K562 (cell line): ENCODE data around the gene SMIM22. TPM values are rescaled to one million over a fixed set of nuclear protein-coding genes. Genes with fewer than 3 reads are reported as not detected.

Source experiments
- ATAC-seq: fragments of 200-7000 bp; cut with Tn5 transposase; 3 replicates; pipeline ENCODE4 v1.9.1; 2020; ENCODE audit warnings: moderate library complexity
- BruUV-seq: library from RNA; stranded (reverse); fragments of 400-500 nt; replicated peaks from 2 replicates; lab custom pipeline; 2021; lab: Mats Ljungman, UMichigan
- CTCF ChIA-PET: fragments of 300-600 bp; formaldehyde crosslinking; extraction: SDS; loops from one replicate; lab custom pipeline; 2021; ENCODE audit warnings: low intra/inter-chr PET ratio; lab: Yijun Ruan, JAX
- POLR2A ChIA-PET: fragments of 300-600, 350-650 bp; sonication (Branson Sonifier 250); formaldehyde crosslinking; extraction: SDS; loops from one replicate; lab custom pipeline; 2021; ENCODE audit warnings: antibody characterized with exemption, inconsistent platforms; lab: Yijun Ruan, JAX
- DNase-seq, 4 experiments: peaks; one replicate each; pipeline versions ENCODE4 v3.0.0 to v3.0.0-alpha.2; 2011 to 2018; ENCODE audit warnings: low spot score in 3 of 4, mixed read lengths in 3 of 4; ENCODE audit errors: extremely low read depth in 1 of 4
- FAIRE-seq: peaks from 2 replicates; lab custom pipeline; 2011; peaks lifted over from hg19 to GRCh38; lab: Jason Lieb, UNC
- H2AFZ ChIP-seq: 2 replicates; pipeline ENCODE4 v1.6.0; 2011; ENCODE audit warnings: low read depth, low read length, control low read depth, inconsistent platforms
- H3K27ac ChIP-seq: fragments of 200-600 bp; 3 replicates; pipeline ENCODE4 v1.8.0; 2011; ENCODE audit warnings: low read depth, mild to moderate bottlenecking, control low read depth, inconsistent platforms, low read length, moderate library complexity, mixed read lengths; ENCODE audit errors: extremely low read depth
- H3K27me3 ChIP-seq, 2 experiments: fragments of 300-600 bp in 1 of 2; 2 replicates in 1 of 2; 3 replicates in 1 of 2; pipeline versions ENCODE4 v1.6.0 to v1.8.0; 2011; ENCODE audit warnings: inconsistent platforms in 2 of 2, low read length in 2 of 2, mild to moderate bottlenecking in 1 of 2, mixed read lengths in 1 of 2, moderate library complexity in 1 of 2; ENCODE audit not compliant: control insufficient read depth in 2 of 2, insufficient read depth in 2 of 2
- H3K36me3 ChIP-seq: fragments of 300-600 bp; 3 replicates; pipeline ENCODE4 v1.8.0; 2011; ENCODE audit warnings: mild to moderate bottlenecking, low read length, inconsistent platforms; ENCODE audit not compliant: control insufficient read depth, insufficient read depth
- H3K4me1 ChIP-seq, 2 experiments: fragments of 200-600 bp in 1 of 2; replicated peaks in 1 of 2; 2 replicates in 1 of 2; 3 replicates in 1 of 2; pipeline versions ENCODE4 v1.5.1 to v1.8.0; 2011; ENCODE audit warnings: inconsistent platforms in 2 of 2, low read length in 2 of 2, mild to moderate bottlenecking in 1 of 2, mixed read lengths in 1 of 2, moderate library complexity in 1 of 2; ENCODE audit not compliant: control insufficient read depth in 2 of 2, insufficient read depth in 2 of 2
- H3K4me2 ChIP-seq: 2 replicates; pipeline ENCODE4 v1.6.1; 2011; ENCODE audit warnings: low read length, control low read depth, inconsistent platforms, mixed read lengths; ENCODE audit not compliant: insufficient read depth
- H3K4me3 ChIP-seq: fragments of 200-600 bp; sonication (generic), shearing (Covaris generic); 2 replicates; pipeline ENCODE4 v1.5.1; 2016; ENCODE audit warnings: control low read depth, inconsistent platforms
- H3K79me2 ChIP-seq: fragments of 200-600 bp; 3 replicates; pipeline ENCODE4 v1.8.0; 2011; ENCODE audit warnings: low read length, inconsistent platforms; ENCODE audit not compliant: control insufficient read depth, insufficient read depth
- H3K9ac ChIP-seq, 2 experiments: 2 replicates each; pipeline versions ENCODE4 v1.6.0 to v1.6.1; 2011; ENCODE audit warnings: low read depth in 2 of 2, low read length in 2 of 2, control low read depth in 1 of 2, inconsistent platforms in 1 of 2, mild to moderate bottlenecking in 1 of 2, mixed read lengths in 1 of 2; ENCODE audit not compliant: insufficient read depth in 1 of 2
- H3K9me1 ChIP-seq: one replicate; pipeline ENCODE4 v1.6.0; 2011; ENCODE audit warnings: inconsistent platforms, mild to moderate bottlenecking, low read length, moderate library complexity; ENCODE audit not compliant: control insufficient read depth, insufficient read depth
- H3K9me3 ChIP-seq: replicated peaks from 2 replicates; pipeline ENCODE4 v1.5.1; 2011; ENCODE audit warnings: low read depth, low read length, inconsistent platforms; ENCODE audit not compliant: control insufficient read depth, insufficient read depth
- H4K20me1 ChIP-seq: replicated peaks from 2 replicates; pipeline ENCODE4 v1.6.1; 2011; ENCODE audit warnings: low read length, inconsistent platforms, mixed read lengths; ENCODE audit not compliant: control insufficient read depth, insufficient read depth
- C11orf30 ChIP-seq: fragments of 450-650 bp; IDR thresholded peaks from 2 replicates; pipeline ENCODE4 v1.6.1; 2016; ENCODE audit warnings: low read depth, mild to moderate bottlenecking
- CBX2 ChIP-seq: fragments of 200-600 bp; sonication (generic); IDR thresholded peaks from one replicate; pipeline ENCODE4 v1.6.1; 2012; ENCODE audit warnings: mild to moderate bottlenecking, low read length, inconsistent platforms; ENCODE audit not compliant: insufficient read depth, poor library complexity, severe bottlenecking
- CEBPB ChIP-seq: fragments of 450-650 bp; IDR thresholded peaks from 2 replicates; pipeline ENCODE4 v1.6.1; 2016; ENCODE audit warnings: missing genetic modification characterization, missing compliant biosample characterization
- DIDO1 ChIP-seq: fragments of 450-650 bp; IDR thresholded peaks from 2 replicates; pipeline ENCODE4 v1.6.1; 2016; ENCODE audit warnings: low read depth, missing biosample characterization, missing genetic modification characterization
- FOXJ3 ChIP-seq: sonication (generic); formaldehyde crosslinking; IDR thresholded peaks from 2 replicates; pipeline ENCODE4 v1.4.0; 2020; ENCODE audit warnings: mild to moderate bottlenecking, missing genetic modification reagents
- KLF16 ChIP-seq: IDR thresholded peaks from 2 replicates; pipeline ENCODE4 v1.6.1; 2016; ENCODE audit warnings: antibody characterized with exemption
- MAFF ChIP-seq: IDR thresholded peaks from 2 replicates; pipeline ENCODE4 v1.6.1; 2012; ENCODE audit warnings: low read length, improper control_type of control experiment
- MAZ ChIP-seq, 2 experiments: fragments of 450-650 bp in 1 of 2; sonication (generic) in 1 of 2; formaldehyde crosslinking; IDR thresholded peaks in 1 of 2; conservative IDR thresholded peaks in 1 of 2; 2 replicates each; pipeline versions ENCODE4 v1.4.0 to v1.5.0; 2020; ENCODE audit warnings: mild to moderate bottlenecking in 1 of 2, missing genetic modification reagents in 1 of 2
- NCOA2 ChIP-seq, 2 experiments: fragments of 450-650 bp; IDR thresholded peaks; 2 replicates each; pipeline ENCODE4 v1.6.1; 2018; ENCODE audit warnings: mild to moderate bottlenecking in 2 of 2, moderate library complexity in 1 of 2; ENCODE audit not compliant: partially characterized antibody in 2 of 2
- RHOXF2B ChIP-seq: fragments of 250-450 bp; sonication (Bioruptor Pico); conservative IDR thresholded peaks from 2 replicates; pipeline ENCODE4 v1.5.1; 2021
- SAFB2 ChIP-seq: fragments of 200-400 bp; formaldehyde crosslinking; IDR thresholded peaks from 2 replicates; pipeline ENCODE4 v1.6.1; 2018; ENCODE audit warnings: borderline replicate concordance, low read length, low read depth, moderate library complexity; ENCODE audit not compliant: severe bottlenecking
- ZKSCAN1 ChIP-seq: fragments of 150-350 bp; IDR thresholded peaks from 2 replicates; pipeline ENCODE4 v1.6.1; 2016; ENCODE audit warnings: low read depth, low read length
- WGBS: fragments of 100-300 bp; shearing (Covaris generic); methylation state at CpG from one replicate; pipeline ENCODE4 v1.1.6; 2016; ENCODE audit warnings: low coverage, mixed read lengths; ENCODE audit not compliant: insufficient coverage; ENCODE audit errors: missing lambda C conversion rate; 5-methylcytosine and 5-hydroxymethylcytosine counted together
- in situ Hi-C: fragments of 300-500 bp; cut with MboI; formaldehyde crosslinking; loops from 4 replicates; pipeline ENCODE4 v1.15.0; 2018; ENCODE audit warnings: inconsistent platforms, mixed read lengths
- intact Hi-C: fragments of 100-400 bp; cut with micrococcal nuclease; formaldehyde crosslinking; loops from 2 replicates; pipeline ENCODE4 v1.14.2; 2022
- polyA plus RNA-seq, 8 experiments: library from polyadenylated mRNA; depleted of rRNA in 4 of 8; stranded (reverse) in 5 of 8; unstranded in 3 of 8; fragments of >200 nt; fragmentation: Nextera tagmentation in 2 of 8; fragmentation: Illumina TruSeq in 1 of 8; extraction: Ambion mirVana in 2 of 8; extraction: Trizol in 1 of 8; gene quantifications; 2 replicates each; pipeline versions ENCODE4 v1.2.1 to v1.2.3, GENCODE V29; 2011 to 2014; ENCODE audit warnings: inconsistent platforms in 1 of 8, missing spikeins in 1 of 8
- total RNA-seq, 7 experiments: library from RNA; depleted of rRNA in 6 of 7; stranded (reverse); fragments of >200 nt in 6 of 7; fragmentation: Illumina TruSeq in 2 of 7; extraction: Trizol in 2 of 7; gene quantifications; 2 replicates each; pipeline versions ENCODE4 v1.2.1 to v1.2.3, GENCODE V29; 2011 to 2021; ENCODE audit warnings: low replicate concordance in 1 of 7
- TF ChIP-seq, protein P1 (sequence below): fragments of 250-450 bp; sonication (Bioruptor Pico); IDR thresholded peaks from 2 replicates; pipeline ENCODE4 v1.8.0; 2021; ENCODE audit warnings: moderate library complexity, mild to moderate bottlenecking, inconsistent platforms
- TF ChIP-seq, protein P2 (sequence below): fragments of 250-450 bp; sonication (Bioruptor Pico); IDR thresholded peaks from 2 replicates; pipeline ENCODE4 v1.9.0; 2021; ENCODE audit warnings: mild to moderate bottlenecking, inconsistent platforms
- TF ChIP-seq, protein P3 (sequence below), 2 experiments: fragments of 450-650 bp in 1 of 2; IDR thresholded peaks; 2 replicates each; pipeline ENCODE4 v1.6.1; 2011 to 2017; ENCODE audit warnings: low read depth in 2 of 2, antibody characterized with exemption in 1 of 2, borderline replicate concordance in 1 of 2, low read length in 1 of 2, mild to moderate bottlenecking in 1 of 2, mixed read lengths in 1 of 2; ENCODE audit not compliant: control insufficient read depth in 1 of 2
- TF ChIP-seq, protein P4 (sequence below): sonication (generic); formaldehyde crosslinking; IDR thresholded peaks from 2 replicates; pipeline ENCODE4 v1.8.1; 2023; ENCODE audit warnings: mild to moderate bottlenecking, missing genetic modification reagents

The SMIM22 gene
- total and polyA plus RNA-seq, 9 of the 15 experiments (the other 6 are each of a cell fraction or from before 2014, with no cell fraction given): not detected

DNA sequence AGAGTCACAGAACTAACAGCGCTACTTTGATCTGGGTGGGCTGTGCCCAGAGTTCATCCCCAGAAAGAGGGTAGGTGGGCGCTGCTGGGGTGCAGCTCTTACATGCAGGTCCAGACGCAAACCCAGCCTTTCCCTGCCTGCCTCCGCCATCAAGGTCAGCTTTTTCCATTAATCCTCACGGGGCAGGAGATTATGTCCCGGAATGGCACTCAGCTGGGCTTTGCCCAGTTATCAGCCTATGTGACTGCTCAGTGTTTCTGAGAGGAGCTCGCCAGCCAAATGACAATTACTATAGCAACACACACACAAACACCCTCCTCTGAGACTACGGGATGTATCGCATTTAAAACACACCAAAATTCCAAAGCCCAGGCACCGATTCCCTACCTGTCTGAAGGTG lies 31.8 kb downstream of the SMIM22 start:
- ATAC-seq (no peak), FAIRE-seq (no peak), DNase-seq (no peak)
- no peaks in the 10 kb centered on the region for H3K9me3 ChIP-seq
- 98% methylated on average over 10 of the region's 10 CpGs for WGBS
- intact Hi-C loops (no loop called here), in situ Hi-C loops (no loop called here)
- no peak overlapping the region for H2AFZ ChIP-seq
- H4K20me1 ChIP-seq: no peaks in the 10 kb centered on the region
- no peaks in the 10 kb centered on the region for H3K79me2 ChIP-seq
- H3K27ac ChIP-seq: no peak overlapping the region
- H3K4me1 ChIP-seq: no peaks in the 10 kb centered on the region
- no peaks in the 10 kb centered on the region for H3K27me3 ChIP-seq
- no peaks in the 10 kb centered on the region for H3K9me1 ChIP-seq
- POLR2A ChIA-PET: interaction anchor here (1.0 to 1.1 kb wide), 2 partner anchors 9 to 15 kb away, joined by 3 read pairs; no protein-coding TSS in a partner anchor
- peaks cover 89% of the 10 kb centered on the region for H3K36me3 ChIP-seq
- no peak overlapping the region for H3K4me3 ChIP-seq
- no TSS peak for BruUV-seq
- no peak overlapping the region for H3K4me2 ChIP-seq
- CTCF ChIA-PET: no interaction called here
- no peak overlapping the region for H3K9ac ChIP-seq
- TF ChIP-seq MAZ (CRISPR knock-in tag; conservative IDR thresholded peaks at IDR 0.05 in 1 of 2, IDR thresholded peaks at IDR 0.05 in 1 of 2) (no peak), NCOA2 (IDR thresholded peaks at IDR 0.05; ENCODE audit: partially characterized antibody in 2 of 2) (no peak), DIDO1 (tag) (no peak), CEBPB (no peak), ZKSCAN1 (no peak), KLF16 (no peak), SAFB2 (no peak), MAFF (no peak), CBX2 (no peak), RHOXF2B (CRISPR knock-in tag) (no peak), C11orf30 (no peak), FOXJ3 (CRISPR knock-in tag) (no peak)
- TF ChIP-seq, protein P1, sequence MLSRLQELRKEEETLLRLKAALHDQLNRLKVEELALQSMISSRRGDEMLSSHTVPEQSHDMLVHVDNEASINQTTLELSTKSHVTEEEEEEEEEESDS (CRISPR knock-in tag): no peak
- TF ChIP-seq, protein P2, sequence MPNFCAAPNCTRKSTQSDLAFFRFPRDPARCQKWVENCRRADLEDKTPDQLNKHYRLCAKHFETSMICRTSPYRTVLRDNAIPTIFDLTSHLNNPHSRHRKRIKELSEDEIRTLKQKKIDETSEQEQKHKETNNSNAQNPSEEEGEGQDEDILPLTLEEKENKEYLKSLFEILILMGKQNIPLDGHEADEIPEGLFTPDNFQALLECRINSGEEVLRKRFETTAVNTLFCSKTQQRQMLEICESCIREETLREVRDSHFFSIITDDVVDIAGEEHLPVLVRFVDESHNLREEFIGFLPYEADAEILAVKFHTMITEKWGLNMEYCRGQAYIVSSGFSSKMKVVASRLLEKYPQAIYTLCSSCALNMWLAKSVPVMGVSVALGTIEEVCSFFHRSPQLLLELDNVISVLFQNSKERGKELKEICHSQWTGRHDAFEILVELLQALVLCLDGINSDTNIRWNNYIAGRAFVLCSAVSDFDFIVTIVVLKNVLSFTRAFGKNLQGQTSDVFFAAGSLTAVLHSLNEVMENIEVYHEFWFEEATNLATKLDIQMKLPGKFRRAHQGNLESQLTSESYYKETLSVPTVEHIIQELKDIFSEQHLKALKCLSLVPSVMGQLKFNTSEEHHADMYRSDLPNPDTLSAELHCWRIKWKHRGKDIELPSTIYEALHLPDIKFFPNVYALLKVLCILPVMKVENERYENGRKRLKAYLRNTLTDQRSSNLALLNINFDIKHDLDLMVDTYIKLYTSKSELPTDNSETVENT: no peak
- TF ChIP-seq, protein P3, sequence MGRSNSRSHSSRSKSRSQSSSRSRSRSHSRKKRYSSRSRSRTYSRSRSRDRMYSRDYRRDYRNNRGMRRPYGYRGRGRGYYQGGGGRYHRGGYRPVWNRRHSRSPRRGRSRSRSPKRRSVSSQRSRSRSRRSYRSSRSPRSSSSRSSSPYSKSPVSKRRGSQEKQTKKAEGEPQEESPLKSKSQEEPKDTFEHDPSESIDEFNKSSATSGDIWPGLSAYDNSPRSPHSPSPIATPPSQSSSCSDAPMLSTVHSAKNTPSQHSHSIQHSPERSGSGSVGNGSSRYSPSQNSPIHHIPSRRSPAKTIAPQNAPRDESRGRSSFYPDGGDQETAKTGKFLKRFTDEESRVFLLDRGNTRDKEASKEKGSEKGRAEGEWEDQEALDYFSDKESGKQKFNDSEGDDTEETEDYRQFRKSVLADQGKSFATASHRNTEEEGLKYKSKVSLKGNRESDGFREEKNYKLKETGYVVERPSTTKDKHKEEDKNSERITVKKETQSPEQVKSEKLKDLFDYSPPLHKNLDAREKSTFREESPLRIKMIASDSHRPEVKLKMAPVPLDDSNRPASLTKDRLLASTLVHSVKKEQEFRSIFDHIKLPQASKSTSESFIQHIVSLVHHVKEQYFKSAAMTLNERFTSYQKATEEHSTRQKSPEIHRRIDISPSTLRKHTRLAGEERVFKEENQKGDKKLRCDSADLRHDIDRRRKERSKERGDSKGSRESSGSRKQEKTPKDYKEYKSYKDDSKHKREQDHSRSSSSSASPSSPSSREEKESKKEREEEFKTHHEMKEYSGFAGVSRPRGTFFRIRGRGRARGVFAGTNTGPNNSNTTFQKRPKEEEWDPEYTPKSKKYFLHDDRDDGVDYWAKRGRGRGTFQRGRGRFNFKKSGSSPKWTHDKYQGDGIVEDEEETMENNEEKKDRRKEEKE (IDR thresholded peaks at IDR 0.05; ENCODE audit: borderline replicate concordance in 1 of 2, control insufficient read depth in 1 of 2, low read depth in 2 of 2, low read length in 1 of 2): no peak
- TF ChIP-seq, protein P4, sequence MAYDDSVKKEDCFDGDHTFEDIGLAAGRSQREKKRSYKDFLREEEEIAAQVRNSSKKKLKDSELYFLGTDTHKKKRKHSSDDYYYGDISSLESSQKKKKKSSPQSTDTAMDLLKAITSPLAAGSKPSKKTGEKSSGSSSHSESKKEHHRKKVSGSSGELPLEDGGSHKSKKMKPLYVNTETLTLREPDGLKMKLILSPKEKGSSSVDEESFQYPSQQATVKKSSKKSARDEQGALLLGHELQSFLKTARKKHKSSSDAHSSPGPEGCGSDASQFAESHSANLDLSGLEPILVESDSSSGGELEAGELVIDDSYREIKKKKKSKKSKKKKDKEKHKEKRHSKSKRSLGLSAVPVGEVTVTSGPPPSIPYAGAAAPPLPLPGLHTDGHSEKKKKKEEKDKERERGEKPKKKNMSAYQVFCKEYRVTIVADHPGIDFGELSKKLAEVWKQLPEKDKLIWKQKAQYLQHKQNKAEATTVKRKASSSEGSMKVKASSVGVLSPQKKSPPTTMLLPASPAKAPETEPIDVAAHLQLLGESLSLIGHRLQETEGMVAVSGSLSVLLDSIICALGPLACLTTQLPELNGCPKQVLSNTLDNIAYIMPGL (CRISPR knock-in tag): no peak
